GM12878 (cell line): ENCODE measurements around the gene ZNF688. TPM values are rescaled to one million over a fixed set of nuclear protein-coding genes. Genes with fewer than 3 reads are reported as not detected.

Experiments used
- ELK1 ChIP-seq: IDR thresholded peaks from 2 replicates; pipeline ENCODE4 v1.6.1; 2012; ENCODE audit warnings: low read depth, low read length, improper control_type of control experiment
- IRF3 ChIP-seq: fragments of 450-650 bp; IDR thresholded peaks from 2 replicates; pipeline ENCODE4 v1.6.1; 2014; ENCODE audit warnings: mild to moderate bottlenecking
- JUNB ChIP-seq: IDR thresholded peaks from 2 replicates; pipeline ENCODE4 v1.6.1; 2016; ENCODE audit warnings: antibody characterized with exemption, mild to moderate bottlenecking
- SKIL ChIP-seq: fragments of 450-650 bp; IDR thresholded peaks from 2 replicates; pipeline ENCODE4 v1.6.1; 2017; ENCODE audit warnings: mild to moderate bottlenecking, low read depth, inconsistent platforms; ENCODE audit not compliant: poor library complexity, severe bottlenecking
- SRF ChIP-seq, 2 experiments: IDR thresholded peaks; 2 replicates each; pipeline ENCODE4 v1.6.1; 2011; ENCODE audit warnings: low read depth in 2 of 2, low read length in 2 of 2, mild to moderate bottlenecking in 1 of 2, moderate library complexity in 1 of 2
- ZBTB40 ChIP-seq: fragments of 450-650 bp; IDR thresholded peaks from 2 replicates; pipeline ENCODE4 v1.6.1; 2016; ENCODE audit warnings: mild to moderate bottlenecking, moderate library complexity, borderline replicate concordance
- ZNF207 ChIP-seq: fragments of 450-650 bp; IDR thresholded peaks from 2 replicates; pipeline ENCODE4 v1.6.1; 2014; ENCODE audit warnings: antibody characterized with exemption, mild to moderate bottlenecking, borderline replicate concordance
- polyA plus RNA-seq, 11 experiments: library from polyadenylated mRNA; depleted of rRNA in 4 of 11; unstranded in 6 of 11; stranded (reverse) in 5 of 11; fragments of >200 nt; fragmentation: Nextera tagmentation in 4 of 11; fragmentation: Illumina TruSeq in 1 of 11; extraction: Ambion mirVana in 4 of 11; extraction: Trizol in 1 of 11; gene quantifications; 1 replicate in 1 of 11; 2 replicates in 10 of 11; pipeline versions ENCODE4 v1.2.1 to v1.2.3, GENCODE V29; 2011 to 2016; ENCODE audit warnings: inconsistent platforms in 2 of 11, missing spikeins in 2 of 11, low read depth in 1 of 11
- total RNA-seq, 4 experiments: library from RNA; depleted of rRNA in 3 of 4; stranded (reverse); fragments of >200 nt in 3 of 4; fragmentation: Illumina TruSeq in 1 of 4; extraction: Trizol in 1 of 4; gene quantifications; 2 replicates each; pipeline versions ENCODE4 v1.2.1 to v1.2.3, GENCODE V29; 2013 to 2021

The ZNF688 gene
- total and polyA plus RNA-seq, 10 of the 15 experiments (the other 5 are each of a cell fraction or from before 2014, with no cell fraction given): 0.14 to 17.4 (median 10.6) TPM

- TF ChIP-seq ZBTB40 (no peak), IRF3 (no peak), ELK1 (no peak), ZNF207 (no peak), SKIL (no peak), JUNB (no peak), SRF (IDR thresholded peaks at IDR 0.05; ENCODE audit: low read depth in 2 of 2, low read length in 2 of 2) (no peak)
These were observed 28.4 kb downstream of the ZNF688 start (continued) for GRCh38 chr16:30543067-30543466.
